Thyroid gland (tissue), 4 donors: ENCODE data around the gene VWDE.

Experiments
- CTCF ChIP-seq, 6 experiments: fragments of 200-600 bp in 3 of 6; fragments of 450-650 bp in 3 of 6; sonication (generic) in 3 of 6; IDR thresholded peaks; one replicate each; pipeline ENCODE4 v1.5.1; 2016 to 2019; ENCODE audit warnings: antibody characterized with exemption in 6 of 6, mild to moderate bottlenecking in 2 of 6, inconsistent platforms in 1 of 6, moderate library complexity in 1 of 6
- POLR2A ChIP-seq, 2 donors: fragments of 450-650 bp; IDR thresholded peaks; one replicate each; pipeline ENCODE4 v1.6.1; 2017; ENCODE audit warnings: antibody characterized with exemption in 2 of 2, mild to moderate bottlenecking in 2 of 2, moderate library complexity in 1 of 2

- TF ChIP-seq CTCF (IDR thresholded peaks at IDR 0.05) (no peak), POLR2A (IDR thresholded peaks at IDR 0.05) (no peak)
Measured at GRCh38 chr7:12369072-12369471, 34.6 kb downstream of the VWDE start.
